ENCODE measurements around the gene ZNF148.

DNA sequence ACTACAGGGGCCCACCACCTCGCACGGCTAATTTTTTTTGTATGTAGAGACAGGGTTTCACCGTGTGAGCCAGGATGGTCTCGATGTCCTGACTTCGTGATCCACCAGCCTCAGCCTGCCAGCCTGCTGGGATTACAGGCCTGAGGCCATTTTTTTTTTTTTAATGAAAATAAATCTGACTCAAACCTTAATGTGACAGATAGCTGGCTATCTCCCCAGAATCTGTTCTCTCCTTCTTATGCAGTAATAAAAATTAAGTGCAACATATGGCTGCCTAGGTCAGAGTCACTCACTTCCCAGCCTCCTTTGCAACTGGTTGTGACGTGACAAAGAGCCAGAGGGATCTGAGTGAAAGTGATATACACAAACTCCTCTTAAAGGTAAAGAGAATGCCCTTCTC, 53.0 kb downstream of the ZNF148 start:
- TF ChIP-seq POLR2A (IDR thresholded peaks at IDR 0.05; ENCODE audit: low read depth, low read length) (no peak), POLR2AphosphoS5 (IDR thresholded peaks at IDR 0.05; ENCODE audit: low read depth, low read length) (no peak)
